HG03571 (cell line): ENCODE data around the gene MACROD2.

Source experiments
- ATAC-seq: cut with Tn5 transposase; IDR thresholded peaks from one replicate; pipeline ENCODE4 v1.9.1; 2021; ENCODE audit not compliant: unreplicated experiment

Gene MACROD2

GRCh38 chr20:14055127-14055742 lies 59.9 kb downstream of the MACROD2 start:
- no peak for ATAC-seq

GRCh38 chr20:14062171-14062570 lies 66.9 kb downstream of the MACROD2 start:
- ATAC-seq = no peak

- ATAC-seq = no peak
Observed at GRCh38 chr20:14062786-14063185, 67.5 kb downstream of the MACROD2 start.

GRCh38 chr20:14064333-14064732 lies 69.0 kb downstream of the MACROD2 start:
- ATAC-seq = no peak

GRCh38 chr20:14064921-14065320 lies 69.6 kb downstream of the MACROD2 start:
- no peak for ATAC-seq

GRCh38 chr20:14065774-14066173 lies 70.5 kb downstream of the MACROD2 start:
- no peak for ATAC-seq

GRCh38 chr20:14067603-14068002 lies 72.3 kb downstream of the MACROD2 start:
- ATAC-seq = no peak

GRCh38 chr20:14069796-14070195 lies 74.5 kb downstream of the MACROD2 start:
- ATAC-seq = no peak

GRCh38 chr20:14093652-14094051 lies 98.3 kb downstream of the MACROD2 start:
- no peak for ATAC-seq

- no peak for ATAC-seq
Observed at GRCh38 chr20:14098261-14098660, 102.9 kb downstream of the MACROD2 start.

- ATAC-seq = no peak
Observed at GRCh38 chr20:14113416-14113815, 118.1 kb downstream of the MACROD2 start.

- no peak for ATAC-seq
Observed at GRCh38 chr20:14114065-14114704, 118.9 kb downstream of the MACROD2 start.

GRCh38 chr20:14116037-14116436 lies 120.7 kb downstream of the MACROD2 start:
- no peak for ATAC-seq

GRCh38 chr20:14117768-14118167 lies 122.5 kb downstream of the MACROD2 start:
- ATAC-seq = no peak

- no peak for ATAC-seq
Observed at GRCh38 chr20:14126856-14127255, 131.5 kb downstream of the MACROD2 start.

- no peak for ATAC-seq
Observed at GRCh38 chr20:14127514-14128223, 132.4 kb downstream of the MACROD2 start.

- no peak for ATAC-seq
Observed at GRCh38 chr20:14134004-14134403, 138.7 kb downstream of the MACROD2 start.

GRCh38 chr20:14142171-14142570 lies 146.9 kb downstream of the MACROD2 start:
- no peak for ATAC-seq

GRCh38 chr20:14142964-14143627 lies 147.8 kb downstream of the MACROD2 start:
- no peak for ATAC-seq

GRCh38 chr20:14148042-14148441 lies 152.7 kb downstream of the MACROD2 start:
- ATAC-seq = no peak

- no peak for ATAC-seq
Observed at GRCh38 chr20:14155361-14155760, 160.0 kb downstream of the MACROD2 start.

- no peak for ATAC-seq
Observed at GRCh38 chr20:14178528-14178927, 183.2 kb downstream of the MACROD2 start.
